Pons (tissue), 1 donor: ENCODE data around the gene FRY.

ENCODE experiments used
- DNase-seq: peaks from one replicate; pipeline ENCODE4 v3.0.0-alpha.2; 2016; ENCODE audit warnings: low spot score

FRY gene

DNA sequence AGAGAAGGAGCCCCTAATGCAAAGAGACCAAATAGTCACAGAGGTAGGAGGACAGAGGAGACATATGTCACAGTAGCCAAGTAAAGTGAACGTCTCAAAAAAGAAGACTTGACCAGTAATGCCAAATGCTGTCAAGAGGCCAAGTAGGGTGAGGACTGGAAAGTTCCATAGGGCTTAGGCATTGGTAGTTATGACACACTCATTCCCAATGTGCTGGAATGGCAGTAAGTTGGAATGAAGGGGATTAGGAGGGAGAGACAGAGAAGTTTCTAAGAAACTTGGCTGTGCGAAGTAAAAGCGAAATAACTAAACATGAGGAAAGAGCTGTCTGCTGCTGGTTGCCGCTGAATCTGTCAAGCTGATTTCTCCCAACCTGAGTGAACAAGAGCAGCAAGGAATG, 14.9 kb upstream of the FRY start:
- no peak for DNase-seq

DNA sequence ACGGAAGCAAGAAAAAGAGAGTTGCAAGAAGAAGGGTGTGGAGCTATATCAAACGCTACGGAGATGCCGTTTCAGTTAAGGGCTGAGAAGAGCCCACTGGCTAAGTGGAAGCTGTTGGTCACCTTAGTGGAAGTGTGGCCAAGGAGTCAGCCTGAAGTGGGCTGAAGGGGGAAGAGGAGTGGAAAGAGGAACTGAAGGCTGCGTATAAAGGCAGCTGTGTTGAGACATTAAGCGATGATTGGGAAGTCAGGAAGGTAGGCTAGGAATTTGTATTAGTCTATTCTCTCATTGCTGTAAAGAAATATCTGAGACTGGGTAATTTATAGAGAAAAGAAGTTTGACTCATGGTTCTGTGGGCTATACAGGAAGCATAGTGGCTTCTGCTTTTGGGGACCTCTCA, 14.1 kb upstream of the FRY start:
- DNase-seq, result no peak

DNA sequence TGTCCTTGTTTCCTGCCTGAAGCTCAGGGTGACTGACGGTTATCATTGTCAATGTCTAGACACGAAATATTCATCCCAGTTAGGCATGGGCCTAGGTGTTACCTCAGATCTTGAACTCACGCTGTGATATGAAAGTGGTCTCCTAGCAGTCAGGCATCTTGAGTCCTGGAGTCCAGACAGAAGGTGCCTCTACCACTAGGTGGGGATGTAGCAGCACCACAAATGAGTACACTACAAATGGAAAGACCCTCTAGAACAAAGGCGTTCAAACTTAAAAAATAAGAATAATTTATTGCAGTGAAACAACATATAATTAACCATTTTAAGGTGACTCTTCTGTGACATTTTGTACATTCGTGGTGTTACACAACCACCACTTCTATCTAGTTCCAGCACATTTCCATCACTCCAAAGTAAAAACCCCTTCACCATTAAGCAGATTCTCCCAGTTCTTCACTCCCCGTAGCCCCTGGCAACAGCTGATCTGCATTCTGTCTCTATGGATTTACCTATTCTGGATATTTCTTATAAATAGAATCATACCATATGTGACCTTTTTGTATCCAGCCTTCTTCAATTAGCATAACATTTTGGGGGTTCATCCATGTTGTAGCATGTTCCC, 11.9 kb upstream of the FRY start:
- DNase-seq, result peak; percentile 67

DNA sequence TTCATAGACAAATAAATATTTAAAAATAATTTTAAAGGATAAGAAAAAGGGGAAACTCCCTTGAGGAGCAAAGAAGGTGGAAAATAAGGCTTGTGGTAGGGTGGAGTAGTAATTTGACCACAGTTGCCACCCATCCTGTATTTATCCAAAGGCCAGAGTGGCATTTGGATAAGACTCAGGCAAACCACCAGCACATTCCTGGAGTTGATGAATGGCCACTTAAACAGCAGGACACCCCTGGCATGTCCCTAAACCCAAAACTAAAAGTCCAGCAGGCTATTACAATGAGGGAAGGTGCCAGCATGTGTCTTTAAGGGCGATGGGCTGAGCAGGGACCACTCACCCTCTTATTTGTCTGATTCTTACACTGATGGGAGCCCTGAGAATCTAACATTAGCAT, 9.8 kb upstream of the FRY start:
- no peak for DNase-seq

DNA sequence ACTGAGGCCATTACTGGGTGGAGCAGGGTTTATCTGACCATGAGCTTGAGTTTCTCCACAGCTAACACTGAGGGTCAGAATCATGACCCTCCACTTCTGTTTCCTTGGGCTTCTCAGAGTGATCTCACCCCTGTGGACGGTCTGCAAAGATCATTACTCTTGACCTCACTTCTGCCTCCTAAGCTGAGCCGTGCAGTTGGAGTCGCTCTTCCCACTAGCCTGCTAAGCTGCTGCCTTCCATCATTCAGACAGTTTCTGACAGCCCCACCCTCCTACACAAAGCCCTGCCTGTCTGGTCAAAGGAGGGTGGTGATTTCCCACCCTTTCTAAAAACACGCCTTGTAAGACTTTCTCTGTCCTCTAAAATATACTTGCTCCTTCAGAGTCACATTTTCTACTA, 9.3 kb upstream of the FRY start:
- DNase-seq, result no peak

DNA sequence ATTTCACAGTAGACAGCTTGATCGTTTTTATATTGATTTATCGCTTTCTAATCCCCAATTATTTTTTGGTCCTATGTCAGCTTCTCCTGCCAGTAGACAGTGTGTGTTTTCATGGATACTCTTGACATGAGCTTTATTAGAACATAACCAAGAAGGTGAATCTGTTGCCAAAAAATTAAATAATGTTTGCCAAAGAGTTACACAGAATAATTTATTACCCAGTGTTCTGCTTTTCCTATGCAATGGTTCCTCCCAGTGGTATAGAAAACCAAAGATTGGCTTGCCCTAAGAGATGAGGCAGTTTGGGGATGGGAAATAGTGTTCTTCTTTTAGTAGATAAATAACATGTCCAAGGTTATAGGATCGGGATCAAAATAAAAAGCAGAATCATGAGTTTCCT, 8.5 kb upstream of the FRY start:
- no peak for DNase-seq

DNA sequence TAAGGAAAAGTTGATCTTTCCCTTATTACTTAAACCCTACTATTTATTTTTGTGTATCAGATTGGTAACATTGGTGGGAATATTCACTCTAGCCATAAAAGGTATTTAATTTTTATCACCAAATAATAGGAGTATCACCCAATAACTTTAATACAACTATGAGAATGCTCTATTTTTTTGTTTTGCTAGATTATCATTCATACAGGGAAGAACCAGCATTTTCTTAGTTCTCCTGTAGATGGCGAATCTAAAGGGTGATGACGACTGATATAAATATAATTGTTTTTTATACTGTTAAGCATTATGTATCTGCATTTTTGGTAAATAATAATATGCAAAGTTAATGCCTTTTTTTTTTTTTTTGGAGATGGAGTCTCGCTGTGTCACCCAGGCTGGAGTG, 7.9 kb upstream of the FRY start:
- no peak for DNase-seq

DNA sequence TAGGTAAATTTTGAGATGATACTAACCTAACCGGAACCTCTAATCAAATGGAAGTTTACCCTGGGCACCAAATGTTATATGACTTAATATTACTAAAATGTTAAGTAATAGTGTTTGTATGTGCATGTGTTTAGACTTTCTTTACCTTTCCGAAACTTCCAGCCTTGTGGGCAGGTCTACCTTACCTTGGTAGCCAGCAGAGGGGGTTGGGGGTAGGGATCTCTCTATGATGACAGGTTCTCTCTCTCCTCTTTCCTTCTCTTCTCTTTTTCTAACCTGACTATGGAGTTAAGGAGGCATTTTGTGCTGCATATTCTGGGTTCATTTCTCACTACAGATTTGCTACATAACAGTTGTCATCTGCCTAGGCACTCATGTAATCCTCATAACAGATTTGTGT, 6.8 kb upstream of the FRY start:
- no peak for DNase-seq

DNA sequence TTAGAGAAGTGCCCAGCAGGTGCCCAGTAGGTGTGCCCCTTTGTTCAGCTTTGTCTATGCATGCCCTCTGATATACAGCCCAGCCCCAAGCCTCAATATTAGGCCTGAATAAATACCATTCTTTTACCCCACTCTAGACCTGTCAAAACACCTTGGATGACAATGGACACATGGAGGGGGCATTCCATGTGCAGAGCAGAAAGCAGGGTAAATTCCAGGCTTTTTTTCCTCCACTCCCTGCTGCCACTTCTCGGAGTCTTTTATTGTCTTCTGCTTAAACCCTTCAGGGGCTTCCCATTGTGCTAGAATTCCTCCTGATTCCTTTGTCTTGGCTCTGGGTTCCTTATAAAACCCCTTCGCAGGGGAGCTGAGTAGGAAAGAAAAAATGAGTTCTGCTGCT, 5.8 kb upstream of the FRY start:
- DNase-seq, result no peak

DNA sequence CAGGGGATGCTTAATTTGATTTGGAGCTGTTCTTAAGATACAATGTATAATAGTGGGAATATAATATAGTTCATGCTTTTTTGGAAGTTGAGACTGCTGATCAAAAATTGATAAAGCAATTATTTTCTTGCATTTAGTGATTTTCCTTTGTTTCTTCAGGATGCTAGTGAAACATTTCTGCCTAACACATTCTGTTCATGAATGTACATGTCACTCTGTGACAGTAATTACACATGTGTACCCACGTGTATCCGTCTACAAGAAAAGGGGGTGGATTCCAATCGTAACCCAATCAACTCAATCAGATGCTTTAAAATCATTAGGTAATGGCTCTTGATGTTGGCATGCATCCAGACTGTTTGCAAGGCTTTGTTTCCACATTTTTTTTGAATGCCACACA, 5.0 kb upstream of the FRY start:
- DNase-seq, result no peak

DNA sequence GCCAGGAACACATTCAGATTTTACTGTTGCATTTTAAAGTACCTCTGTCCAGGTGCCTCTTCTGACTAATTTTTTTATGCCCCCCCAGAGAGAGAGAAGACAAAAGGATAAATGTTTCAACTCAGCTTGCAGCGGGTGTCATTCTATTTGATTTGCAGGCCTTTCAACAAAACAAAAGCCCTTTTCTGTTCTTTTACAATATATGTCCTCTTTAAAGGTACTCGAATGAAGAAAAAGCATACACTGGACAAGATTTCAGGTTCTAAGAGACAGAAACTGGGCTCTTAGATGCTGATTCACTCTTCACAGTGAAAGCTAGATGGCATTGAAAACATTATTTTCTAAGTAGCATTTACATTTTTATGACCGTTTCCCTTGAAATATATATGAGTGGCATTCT, 2.9 kb upstream of the FRY start:
- no peak for DNase-seq

DNA sequence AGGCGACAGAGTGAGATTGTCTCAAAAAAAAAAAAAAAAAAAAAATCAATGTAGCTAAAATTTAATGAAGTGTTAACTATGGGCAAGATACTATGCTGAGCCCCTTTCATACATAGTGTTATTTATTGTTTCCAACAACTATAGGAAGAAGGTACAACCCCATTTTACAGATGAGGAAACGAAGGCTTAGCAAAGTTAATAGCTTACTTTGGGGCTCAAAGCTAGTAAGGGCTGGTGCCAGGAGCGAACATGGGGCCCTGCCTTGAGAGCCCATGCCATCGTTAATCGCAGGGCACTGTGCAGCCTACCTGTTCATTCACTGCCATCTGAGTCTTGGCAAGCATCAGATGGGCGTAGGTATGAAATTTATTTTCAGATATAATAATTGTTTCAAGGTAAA, 1.9 kb upstream of the FRY start:
- no peak for DNase-seq

DNA sequence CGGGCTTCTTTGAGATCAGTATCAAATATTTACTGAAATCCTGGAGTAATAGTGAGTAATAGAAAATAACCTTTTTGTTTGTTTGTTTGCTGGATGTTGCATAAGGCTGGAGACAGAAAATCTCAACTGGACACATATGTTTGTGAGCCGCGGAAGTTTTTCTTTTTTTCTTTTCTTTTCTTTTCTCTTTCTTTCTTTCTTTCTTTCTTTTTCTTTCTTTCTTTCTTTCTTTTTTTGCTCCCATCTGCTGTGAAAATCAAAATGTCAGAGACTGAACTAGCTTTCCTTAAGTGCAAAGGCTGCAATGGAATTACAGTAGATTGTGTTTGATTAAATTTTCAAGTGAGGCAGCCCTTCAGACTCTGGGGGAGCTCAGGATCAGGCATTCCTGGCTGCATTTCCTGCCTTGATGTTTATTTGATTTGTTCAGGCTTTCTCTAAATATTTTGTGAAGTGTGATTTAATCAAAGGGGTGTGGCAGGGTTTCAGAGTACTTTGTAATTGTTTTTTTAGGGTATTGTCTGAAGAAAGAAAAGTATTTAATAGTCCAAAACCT, 319 bp downstream of the FRY start:
- DNase-seq, result no peak

DNA sequence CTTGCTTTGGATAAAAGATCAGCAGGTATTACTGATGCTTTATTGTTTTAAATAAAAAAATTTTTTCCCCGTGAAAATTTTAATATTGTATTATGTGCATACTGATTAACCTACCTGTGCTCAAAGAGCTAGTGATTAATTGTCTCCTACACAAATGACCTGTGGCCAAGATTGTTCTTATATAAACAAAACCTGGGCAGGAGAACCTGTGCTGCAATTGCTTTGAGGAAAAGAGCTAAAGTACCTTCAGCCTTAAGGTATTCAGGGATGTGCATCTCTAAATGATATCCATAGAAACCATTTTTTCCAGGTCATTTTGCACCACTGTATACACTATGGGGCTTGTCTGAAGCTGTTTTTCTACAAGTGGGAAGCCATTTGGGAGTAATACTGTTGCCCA, 1.2 kb downstream of the FRY start:
- DNase-seq, result no peak

DNA sequence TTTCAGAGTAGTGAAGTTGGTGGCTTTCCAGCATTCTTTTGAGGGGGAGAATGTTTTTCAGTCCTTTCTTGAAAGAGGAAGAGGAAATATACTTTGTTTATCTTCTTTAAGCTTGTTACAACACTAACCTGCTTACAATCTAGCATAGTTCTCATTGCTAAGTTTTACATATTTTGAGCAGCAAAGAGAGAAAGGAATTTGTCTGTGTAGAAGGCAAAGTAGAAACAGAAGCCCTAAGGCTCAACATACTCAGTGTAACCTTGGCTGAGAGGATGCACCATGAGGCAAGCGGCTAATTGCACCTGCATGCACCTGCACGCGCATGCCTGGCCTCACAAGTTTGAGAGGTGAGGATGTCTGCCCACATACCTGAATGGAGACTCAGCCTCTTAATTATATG, 2.2 kb downstream of the FRY start:
- no peak for DNase-seq

DNA sequence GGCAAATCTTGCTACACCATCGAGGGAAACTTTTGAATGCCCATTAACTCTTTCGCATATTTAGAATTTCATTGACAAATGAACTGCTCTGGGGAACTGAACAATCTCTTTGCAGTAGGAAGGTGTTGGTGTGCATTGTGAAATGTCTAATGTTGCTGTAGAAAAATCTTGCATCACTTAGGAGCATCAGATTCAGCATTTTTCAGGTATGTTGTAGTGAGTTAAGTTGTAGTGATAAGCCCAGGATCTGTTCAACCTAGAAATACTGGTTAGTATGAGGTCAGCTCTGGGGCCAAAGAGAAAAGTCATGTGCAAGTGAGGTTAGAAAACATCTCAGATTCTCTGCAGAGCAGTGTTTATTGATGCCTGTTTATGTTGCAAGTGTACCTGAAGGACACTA, 4.1 kb downstream of the FRY start:
- no peak for DNase-seq

DNA sequence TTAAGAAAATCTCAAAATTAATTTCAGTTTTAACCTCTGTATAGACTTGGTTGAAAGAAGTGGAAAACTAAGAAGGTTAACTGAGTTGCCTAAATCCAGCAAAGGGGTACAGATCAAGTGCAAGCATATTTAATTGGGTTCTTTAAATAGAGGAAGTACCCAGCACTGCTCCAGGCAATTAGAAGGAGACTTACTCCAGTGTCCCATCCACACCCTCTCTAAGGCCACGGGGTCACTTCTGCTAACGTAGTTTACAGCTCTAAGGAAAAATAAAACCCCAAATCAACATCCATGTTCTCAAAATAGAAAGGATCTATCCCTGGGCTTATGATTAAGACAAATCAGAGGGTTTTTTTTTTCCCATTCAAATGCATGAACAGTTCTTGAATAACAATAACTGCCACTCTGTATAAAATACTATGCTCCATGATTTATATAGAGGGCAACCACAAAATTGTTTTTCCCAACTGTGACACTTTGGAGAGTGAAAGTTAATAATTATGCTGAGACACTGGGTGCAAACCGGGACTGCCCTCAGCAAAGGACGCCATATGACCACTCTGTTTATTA, 4.6 kb downstream of the FRY start:
- DNase-seq, result no peak

DNA sequence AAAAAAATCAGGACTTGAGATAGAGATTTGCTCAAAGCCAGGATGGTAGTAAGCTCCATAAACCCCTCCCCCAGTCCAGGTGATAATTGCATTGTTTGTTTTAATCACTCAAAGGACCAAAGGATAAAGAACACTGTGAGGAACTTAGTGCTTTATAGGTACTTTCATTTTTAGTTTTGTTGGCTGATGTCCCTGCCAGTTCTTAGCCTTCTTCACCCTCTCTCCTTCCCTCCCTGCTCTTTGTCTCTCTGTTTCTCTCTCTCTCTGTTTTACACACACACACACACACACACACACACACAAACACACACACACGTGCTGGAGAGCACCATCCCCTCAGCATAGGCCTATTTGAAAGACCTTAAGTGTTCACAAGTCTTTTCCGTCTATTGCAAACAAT, 5.2 kb downstream of the FRY start:
- DNase-seq, result no peak

DNA sequence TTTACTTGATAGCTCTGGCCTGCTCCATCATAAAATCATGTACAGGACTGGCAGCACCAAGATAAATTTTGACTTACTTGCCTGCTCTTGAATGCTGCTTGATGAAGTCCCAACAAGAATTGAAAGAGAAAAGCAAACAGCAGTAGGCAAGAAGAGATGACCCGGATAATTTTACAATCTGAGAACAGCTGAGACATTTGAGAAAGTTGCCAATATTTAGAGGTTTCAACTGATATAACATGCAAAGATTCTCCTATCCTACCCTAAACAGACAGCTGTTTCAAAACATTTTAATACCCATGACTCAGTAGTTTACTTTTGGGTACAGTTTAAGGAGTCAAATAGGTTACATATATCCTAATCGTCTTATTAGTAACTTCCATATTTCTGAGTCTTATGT, 5.9 kb downstream of the FRY start:
- DNase-seq, result no peak

DNA sequence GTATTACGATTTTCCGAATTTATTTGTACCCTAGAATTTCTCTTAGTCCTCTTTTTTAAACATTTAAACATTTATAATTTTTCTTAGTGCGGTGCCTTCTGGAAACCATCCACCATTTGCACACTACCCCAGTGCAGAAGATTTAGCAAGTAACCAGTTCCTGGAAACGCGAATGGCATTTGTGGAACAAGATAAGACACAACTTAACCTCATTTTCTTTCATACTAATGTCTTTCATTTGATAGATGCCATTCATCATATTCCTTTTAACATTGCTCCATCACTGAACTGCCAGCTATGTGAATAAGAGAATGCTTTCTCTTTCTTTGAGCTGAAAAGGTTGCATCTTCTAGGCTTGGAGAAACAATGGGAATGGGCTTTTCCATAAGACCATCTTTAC, 6.8 kb downstream of the FRY start:
- DNase-seq, result no peak

DNA sequence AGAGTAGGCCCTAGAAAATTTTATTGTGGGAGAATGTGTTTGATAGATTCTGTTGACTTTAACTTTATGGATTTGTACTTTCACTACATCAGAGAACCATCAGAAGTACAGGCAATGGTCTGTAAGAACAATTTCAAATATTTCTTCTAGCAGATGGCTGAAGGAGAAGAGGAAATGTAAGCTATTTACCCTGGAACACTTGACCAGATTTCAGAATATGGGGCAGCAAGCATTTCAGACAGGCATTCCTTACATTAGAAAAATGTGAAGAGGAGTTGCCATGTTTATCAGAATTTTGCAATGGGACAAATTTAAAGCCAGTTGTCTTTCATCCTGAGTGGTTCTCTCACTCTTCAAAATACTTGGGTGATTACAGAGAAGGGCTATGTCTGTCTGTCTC, 7.5 kb downstream of the FRY start:
- DNase-seq, result no peak

DNA sequence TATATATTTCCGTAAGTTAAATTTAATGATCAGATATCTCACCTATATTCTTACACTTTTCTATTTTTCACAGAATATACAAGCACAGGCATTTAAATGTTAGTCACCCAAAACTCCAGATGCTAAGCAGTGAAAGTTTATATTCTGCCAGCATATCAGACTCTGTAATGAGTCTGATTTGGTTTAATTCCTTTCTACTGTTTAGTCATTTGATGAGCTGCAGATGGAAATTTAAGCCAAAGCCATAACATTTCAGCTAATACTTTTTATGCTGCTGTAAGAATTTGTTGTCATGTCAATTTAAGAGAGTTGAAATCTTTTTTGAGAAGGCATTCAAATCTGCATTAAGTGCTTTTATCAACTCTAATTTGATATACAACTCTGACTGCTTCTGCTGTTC, 8.0 kb downstream of the FRY start:
- no peak for DNase-seq

DNA sequence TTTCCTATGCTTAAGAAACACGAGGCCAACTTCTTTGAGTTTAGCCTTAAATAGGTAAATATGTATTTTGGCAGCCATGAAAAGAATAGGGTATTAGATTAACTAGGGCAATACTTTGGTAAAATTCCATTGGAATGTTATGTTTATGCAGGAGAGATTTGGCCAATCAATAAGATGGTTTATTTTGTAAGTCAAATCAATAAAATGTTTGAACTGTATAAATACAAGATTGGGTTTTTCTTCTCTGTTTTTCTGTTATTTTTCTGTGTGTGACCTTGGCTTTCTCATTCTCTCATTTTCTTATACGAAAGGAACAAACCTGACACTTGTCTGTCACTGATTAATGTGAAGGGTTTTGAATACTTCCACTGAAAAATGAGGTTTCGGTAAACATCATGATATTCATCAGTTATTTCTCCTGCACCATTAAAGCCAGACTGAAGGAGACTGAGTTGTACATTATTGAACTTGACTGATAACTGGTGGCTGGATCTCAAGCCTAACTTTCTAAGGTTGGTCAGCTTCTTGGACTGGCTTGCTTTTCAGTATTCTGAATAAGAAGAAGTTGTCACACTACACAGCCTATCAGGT, 8.6 kb downstream of the FRY start:
- DNase-seq, result no peak

DNA sequence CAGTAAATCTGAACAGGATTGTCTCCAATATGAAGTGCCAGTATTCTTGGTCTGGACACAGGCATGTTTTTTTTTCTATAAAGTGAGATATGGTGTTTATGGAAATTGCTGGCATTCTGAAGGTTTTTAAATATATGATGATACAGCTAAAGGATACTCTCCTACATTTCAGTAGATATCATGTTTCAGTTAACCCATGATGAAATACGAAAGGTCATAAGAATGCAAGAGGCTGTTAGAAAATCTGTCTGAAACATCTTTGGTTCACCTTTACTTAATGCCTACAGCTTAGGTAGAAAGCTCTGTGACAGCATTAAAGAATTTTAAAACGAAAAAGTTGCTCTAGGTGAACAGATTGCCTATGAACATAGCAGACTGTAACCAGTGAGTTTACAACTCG, 9.1 kb downstream of the FRY start:
- DNase-seq, result no peak
